Uterus (tissue), 4 donors: ENCODE measurements around the gene DKK3. TPM values are rescaled to one million over a fixed set of nuclear protein-coding genes. Genes with fewer than 3 reads are reported as not detected.

Experiments
- DNase-seq, 2 donors: peaks; one replicate each; pipeline ENCODE4 v3.0.0-alpha.2; 2019 to 2020
- H3K27ac ChIP-seq, 2 donors: fragments of 200-600 bp; sonication (generic); 1 replicate in 1 of 2; 2 replicates in 1 of 2; pipeline ENCODE4 v1.5.1; 2016 to 2018
- H3K27me3 ChIP-seq, 2 donors: fragments of 200-600 bp; sonication (generic); one replicate each; pipeline ENCODE4 v1.5.1; 2018 to 2019; ENCODE audit warnings: control low read depth in 1 of 2
- H3K36me3 ChIP-seq, 2 donors: fragments of 200-600 bp; sonication (generic); one replicate each; pipeline ENCODE4 v1.5.1; 2019; ENCODE audit warnings: control low read depth in 1 of 2
- H3K4me1 ChIP-seq, 2 donors: fragments of 200-600 bp; sonication (generic); one replicate each; pipeline ENCODE4 v1.5.1; 2018 to 2019; ENCODE audit warnings: control low read depth in 1 of 2
- H3K4me3 ChIP-seq, 2 donors: fragments of 200-600 bp; sonication (generic); 1 replicate in 1 of 2; 2 replicates in 1 of 2; pipeline ENCODE4 v1.5.1; 2018 to 2019; ENCODE audit warnings: mild to moderate bottlenecking in 1 of 2
- H3K9me3 ChIP-seq, 2 donors: fragments of 200-600 bp; sonication (generic); one replicate each; pipeline ENCODE4 v1.5.1; 2019; ENCODE audit warnings: control low read depth in 1 of 2
- POLR2A ChIP-seq, 2 donors: fragments of 450-650 bp; IDR thresholded peaks; one replicate each; pipeline ENCODE4 v1.6.1; 2016; ENCODE audit warnings: antibody characterized with exemption in 2 of 2, mild to moderate bottlenecking in 1 of 2, moderate library complexity in 1 of 2
- intact Hi-C: fragments of 100-400 bp; cut with DNase I; formaldehyde crosslinking; loops from one replicate; pipeline ENCODE4 v1.15.1; 2023; ENCODE audit warnings: low total_unique reads
- total RNA-seq, 4 donors: library from RNA; depleted of rRNA in 3 of 4; stranded (reverse); fragments of >200 nt in 3 of 4; gene quantifications; one replicate each; pipeline versions ENCODE4 v1.1.0 to v1.2.4, GENCODE V29; 2014 to 2023
- TF ChIP-seq, protein P1 (sequence below), 4 experiments: fragments of 200-600 bp in 2 of 4; fragments of 450-650 bp in 2 of 4; sonication (generic) in 2 of 4; IDR thresholded peaks; one replicate each; pipeline ENCODE4 v1.5.1; 2016 to 2019; ENCODE audit warnings: antibody characterized with exemption in 4 of 4, mild to moderate bottlenecking in 2 of 4, moderate library complexity in 1 of 4
- donor health status: DM: yes; HTN: yes; CAD: no.

DKK3 gene
- total RNA-seq, 4 donors from 2014 or later = 26.4 to 151 (median 99.0) TPM

DNA sequence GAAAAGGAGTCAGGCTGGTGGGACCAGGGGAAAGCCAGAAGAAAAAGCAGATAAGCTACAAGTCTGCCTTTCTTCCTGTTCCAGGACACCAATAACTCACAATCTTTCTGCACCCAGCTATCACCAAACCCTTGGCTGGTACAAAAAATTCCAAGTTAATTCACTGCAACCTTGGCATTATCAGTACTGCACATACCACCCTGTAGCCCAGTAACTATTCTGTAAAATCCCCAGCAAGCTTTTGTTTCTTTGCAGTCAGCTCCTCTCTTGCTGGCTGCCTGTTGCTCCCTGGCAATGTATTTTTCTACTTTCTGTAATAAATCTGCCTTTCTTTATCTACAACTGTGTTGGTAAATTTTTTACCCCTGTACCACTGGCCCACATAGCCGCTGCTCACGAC, 20.7 kb upstream of the DKK3 start:
- TF ChIP-seq POLR2A (IDR thresholded peaks at IDR 0.05) = no peak
- TF ChIP-seq, protein P1, sequence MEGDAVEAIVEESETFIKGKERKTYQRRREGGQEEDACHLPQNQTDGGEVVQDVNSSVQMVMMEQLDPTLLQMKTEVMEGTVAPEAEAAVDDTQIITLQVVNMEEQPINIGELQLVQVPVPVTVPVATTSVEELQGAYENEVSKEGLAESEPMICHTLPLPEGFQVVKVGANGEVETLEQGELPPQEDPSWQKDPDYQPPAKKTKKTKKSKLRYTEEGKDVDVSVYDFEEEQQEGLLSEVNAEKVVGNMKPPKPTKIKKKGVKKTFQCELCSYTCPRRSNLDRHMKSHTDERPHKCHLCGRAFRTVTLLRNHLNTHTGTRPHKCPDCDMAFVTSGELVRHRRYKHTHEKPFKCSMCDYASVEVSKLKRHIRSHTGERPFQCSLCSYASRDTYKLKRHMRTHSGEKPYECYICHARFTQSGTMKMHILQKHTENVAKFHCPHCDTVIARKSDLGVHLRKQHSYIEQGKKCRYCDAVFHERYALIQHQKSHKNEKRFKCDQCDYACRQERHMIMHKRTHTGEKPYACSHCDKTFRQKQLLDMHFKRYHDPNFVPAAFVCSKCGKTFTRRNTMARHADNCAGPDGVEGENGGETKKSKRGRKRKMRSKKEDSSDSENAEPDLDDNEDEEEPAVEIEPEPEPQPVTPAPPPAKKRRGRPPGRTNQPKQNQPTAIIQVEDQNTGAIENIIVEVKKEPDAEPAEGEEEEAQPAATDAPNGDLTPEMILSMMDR (IDR thresholded peaks at IDR 0.05) = no peak
- intact Hi-C loops = no loop called here
- H3K36me3 ChIP-seq = no peaks in the 10 kb centered on the region
- H3K27me3 ChIP-seq = no peaks in the 10 kb centered on the region
- H3K4me3 ChIP-seq = no peak overlapping the region
- no peaks in the 10 kb centered on the region for H3K9me3 ChIP-seq
- no peaks in the 10 kb centered on the region for H3K4me1 ChIP-seq
- DNase-seq = no peak
- no peak overlapping the region for H3K27ac ChIP-seq

DNA sequence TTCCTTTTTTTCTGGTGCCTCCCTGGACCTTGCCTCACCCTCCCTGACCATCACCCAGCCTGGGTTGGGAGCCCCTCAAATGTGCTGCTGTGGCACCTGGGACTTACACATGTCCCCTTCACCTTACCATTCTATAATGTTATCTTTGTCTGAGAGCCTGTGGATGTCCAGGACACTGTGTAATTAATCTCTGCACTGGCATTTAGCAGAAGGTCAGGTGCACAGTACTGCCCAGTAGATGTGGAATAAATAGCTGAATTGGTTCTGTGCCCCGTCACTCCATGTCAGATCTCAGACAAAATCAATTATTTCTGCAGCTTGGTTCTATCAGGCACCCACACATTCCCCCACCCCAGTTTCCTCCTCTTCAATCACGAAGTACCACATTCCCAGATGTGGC, 19.9 kb upstream of the DKK3 start:
- Histone ChIP-seq H3K4me1 (no peaks in the 10 kb centered on the region), H3K27ac (no peak overlapping the region), H3K9me3 (no peaks in the 10 kb centered on the region), H3K27me3 (no peaks in the 10 kb centered on the region), H3K36me3 (no peaks in the 10 kb centered on the region), H3K4me3 (no peak overlapping the region)
- intact Hi-C loops = no loop called here
- no peak for DNase-seq
- no peak for TF ChIP-seq POLR2A (IDR thresholded peaks at IDR 0.05)
- TF ChIP-seq, protein P1 (IDR thresholded peaks at IDR 0.05) = no peak

DNA sequence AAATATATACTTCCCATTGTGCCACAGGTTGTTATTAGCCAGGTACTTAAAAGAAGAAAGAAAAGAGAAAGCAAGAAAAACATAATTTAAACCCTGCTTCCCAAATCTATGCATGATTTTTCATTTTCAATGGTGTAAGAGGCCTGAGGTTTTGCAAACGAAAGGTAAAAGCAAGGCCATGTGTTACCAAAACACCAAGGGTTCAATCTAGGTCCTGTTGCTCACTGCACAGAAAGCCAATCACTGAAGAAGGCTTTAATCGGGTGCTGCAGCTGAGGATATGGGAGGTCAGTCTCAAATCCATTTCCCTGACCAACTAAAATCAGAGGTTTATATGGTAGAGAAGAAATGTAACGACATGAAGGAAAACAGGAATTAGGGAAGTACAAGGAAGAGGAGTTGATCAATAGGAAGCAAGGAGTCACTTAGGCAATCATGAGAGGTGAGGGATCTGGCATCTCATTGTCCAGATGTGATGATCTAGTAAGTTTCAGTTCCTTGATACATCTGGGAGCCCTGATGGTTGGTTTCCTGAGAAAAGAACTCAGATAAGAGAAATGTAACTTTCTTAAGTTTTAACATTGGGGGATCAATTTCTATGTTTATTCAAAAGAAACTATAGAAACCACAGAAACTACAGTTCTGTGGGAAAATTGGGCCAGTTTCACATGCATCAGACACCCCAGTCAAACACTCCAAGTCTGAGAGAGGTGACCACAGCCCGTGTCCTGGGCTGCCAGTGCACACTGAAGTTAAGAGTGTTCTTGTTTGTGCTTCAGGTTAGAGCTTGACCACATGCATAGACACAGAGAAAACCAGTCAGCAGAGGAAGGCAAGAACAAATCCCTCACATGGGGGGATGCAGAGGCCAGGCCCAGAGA, 18.1 kb upstream of the DKK3 start:
- no peak overlapping the region for H3K27ac ChIP-seq
- intact Hi-C loops = no loop called here
- H3K36me3 ChIP-seq = no peaks in the 10 kb centered on the region
- H3K27me3 ChIP-seq = no peaks in the 10 kb centered on the region
- no peaks in the 10 kb centered on the region for H3K4me1 ChIP-seq
- no peak for TF ChIP-seq POLR2A (IDR thresholded peaks at IDR 0.05)
- TF ChIP-seq, protein P1 (IDR thresholded peaks at IDR 0.05) = no peak
- no peak for DNase-seq
- H3K9me3 ChIP-seq = no peaks in the 10 kb centered on the region
- no peak overlapping the region for H3K4me3 ChIP-seq

DNA sequence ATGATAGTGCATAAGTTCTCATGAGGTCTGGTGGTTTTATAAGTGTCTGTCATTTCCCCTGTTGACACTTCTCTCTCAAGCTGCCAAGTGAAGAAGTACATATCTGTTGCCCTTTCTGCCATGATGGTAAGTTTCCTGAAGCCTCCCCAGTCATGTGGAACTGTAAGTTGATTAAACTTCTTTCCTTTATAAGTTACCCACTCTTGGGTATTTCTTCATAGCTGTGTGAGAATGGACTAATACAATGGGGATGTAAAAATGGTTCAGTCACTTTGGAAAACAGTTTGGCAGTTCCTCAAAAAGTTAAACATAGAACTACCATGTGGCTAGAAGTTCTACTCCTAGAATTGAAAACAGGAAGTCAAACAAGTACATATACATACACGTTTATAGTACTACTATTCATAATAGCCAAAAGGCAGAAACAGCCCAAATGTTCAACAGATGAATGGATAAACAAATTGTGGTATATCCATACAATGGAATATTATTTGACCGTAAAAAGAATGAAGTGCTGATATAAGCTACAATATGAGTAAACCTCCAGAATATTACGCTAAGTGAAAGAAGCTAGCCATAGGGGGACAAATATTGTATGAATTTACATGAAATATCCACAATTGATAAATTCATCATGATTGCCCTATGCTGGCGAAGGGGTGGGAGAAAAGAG, 16.0 kb upstream of the DKK3 start:
- no peaks in the 10 kb centered on the region for H3K36me3 ChIP-seq
- no peak overlapping the region for H3K4me3 ChIP-seq
- DNase-seq = no peak
- H3K9me3 ChIP-seq = no peaks in the 10 kb centered on the region
- H3K27me3 ChIP-seq = no peaks in the 10 kb centered on the region
- no peak for TF ChIP-seq POLR2A (IDR thresholded peaks at IDR 0.05)
- TF ChIP-seq, protein P1 (IDR thresholded peaks at IDR 0.05) = no peak
- no peaks in the 10 kb centered on the region for H3K4me1 ChIP-seq
- H3K27ac ChIP-seq = no peak overlapping the region
- intact Hi-C loops = no loop called here

DNA sequence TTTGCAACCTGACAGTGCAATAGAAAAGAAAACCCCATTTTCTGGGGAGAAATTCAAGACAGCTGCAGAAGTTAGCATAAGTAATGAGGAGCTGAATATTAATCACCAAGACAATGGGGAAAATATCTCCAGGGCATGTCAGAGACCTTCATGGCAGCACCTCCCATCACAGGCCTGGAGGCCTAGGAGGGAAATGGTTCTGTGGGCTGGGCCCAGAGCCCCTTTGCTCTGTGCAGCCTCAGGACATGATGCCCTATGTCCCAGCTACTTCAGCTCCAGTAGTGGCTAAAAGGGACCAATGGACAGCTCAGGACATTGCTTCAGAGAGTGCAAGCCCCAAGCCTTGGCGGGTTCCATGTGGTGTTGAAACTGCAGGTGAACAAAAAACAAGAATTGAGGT, 14.6 kb upstream of the DKK3 start:
- Histone ChIP-seq H3K4me1 (peaks cover 0 to under 1% of the 10 kb centered on the region in 2 donors), H3K9me3 (no peaks in the 10 kb centered on the region), H3K27me3 (no peaks in the 10 kb centered on the region), H3K4me3 (no peak overlapping the region), H3K36me3 (no peaks in the 10 kb centered on the region), H3K27ac (no peak overlapping the region)
- intact Hi-C loops = no loop called here
- TF ChIP-seq POLR2A (IDR thresholded peaks at IDR 0.05) = no peak
- TF ChIP-seq, protein P1 (IDR thresholded peaks at IDR 0.05) = no peak
- DNase-seq = no peak
